Effector memory CD8-positive, alpha-beta T cell (primary cell): ENCODE measurements around the gene ERCC8.
"Not testable (repeated sequence)": the region's sequence is repeated elsewhere in the genome, so short reads cannot be mapped to it uniquely, and the experiment has no call there.

Experiments used
- ATAC-seq: fragments of 150-1000 bp; cut with Tn5 transposase; replicated peaks from 2 replicates; pipeline ENCODE4 v1.10.0; 2021; ENCODE audit warnings: mild to moderate bottlenecking, moderate library complexity
- DNase-seq, 3 experiments: peaks; one replicate each; pipeline ENCODE4 v3.0.0; 2021
- H3K27ac Mint-ChIP-seq, 2 donors: one replicate each; pipeline ENCODE4 v1.8.0; 2022; ENCODE audit warnings: mild to moderate bottlenecking in 2 of 2, mixed read lengths in 2 of 2, moderate library complexity in 2 of 2
- H3K27me3 Mint-ChIP-seq, 2 donors: one replicate each; pipeline ENCODE4 v1.8.0; 2022; ENCODE audit warnings: mixed read lengths in 2 of 2
- H3K36me3 Mint-ChIP-seq: one replicate; pipeline ENCODE4 v1.8.0; 2022; ENCODE audit warnings: mild to moderate bottlenecking, moderate library complexity, mixed read lengths; ENCODE audit not compliant: insufficient read depth
- H3K4me1 Mint-ChIP-seq, 2 donors: one replicate each; pipeline ENCODE4 v1.8.0; 2022; ENCODE audit warnings: low read depth in 2 of 2, mixed read lengths in 2 of 2
- H3K4me3 Mint-ChIP-seq, 2 donors: one replicate each; pipeline ENCODE4 v1.8.0; 2022; ENCODE audit warnings: mild to moderate bottlenecking in 2 of 2, mixed read lengths in 2 of 2, moderate library complexity in 2 of 2
- H3K9me3 Mint-ChIP-seq, 2 donors: one replicate each; pipeline ENCODE4 v1.8.0; 2022; ENCODE audit warnings: mixed read lengths in 2 of 2
- total RNA-seq, 9 experiments: gene quantifications; one replicate each; lab custom pipeline; 2026; lab: John Stamatoyannopoulos, UW

The ERCC8 gene
- 9.4 to 38.3 (median 25.5) reads per million in 9 experiments for total RNA-seq

DNA sequence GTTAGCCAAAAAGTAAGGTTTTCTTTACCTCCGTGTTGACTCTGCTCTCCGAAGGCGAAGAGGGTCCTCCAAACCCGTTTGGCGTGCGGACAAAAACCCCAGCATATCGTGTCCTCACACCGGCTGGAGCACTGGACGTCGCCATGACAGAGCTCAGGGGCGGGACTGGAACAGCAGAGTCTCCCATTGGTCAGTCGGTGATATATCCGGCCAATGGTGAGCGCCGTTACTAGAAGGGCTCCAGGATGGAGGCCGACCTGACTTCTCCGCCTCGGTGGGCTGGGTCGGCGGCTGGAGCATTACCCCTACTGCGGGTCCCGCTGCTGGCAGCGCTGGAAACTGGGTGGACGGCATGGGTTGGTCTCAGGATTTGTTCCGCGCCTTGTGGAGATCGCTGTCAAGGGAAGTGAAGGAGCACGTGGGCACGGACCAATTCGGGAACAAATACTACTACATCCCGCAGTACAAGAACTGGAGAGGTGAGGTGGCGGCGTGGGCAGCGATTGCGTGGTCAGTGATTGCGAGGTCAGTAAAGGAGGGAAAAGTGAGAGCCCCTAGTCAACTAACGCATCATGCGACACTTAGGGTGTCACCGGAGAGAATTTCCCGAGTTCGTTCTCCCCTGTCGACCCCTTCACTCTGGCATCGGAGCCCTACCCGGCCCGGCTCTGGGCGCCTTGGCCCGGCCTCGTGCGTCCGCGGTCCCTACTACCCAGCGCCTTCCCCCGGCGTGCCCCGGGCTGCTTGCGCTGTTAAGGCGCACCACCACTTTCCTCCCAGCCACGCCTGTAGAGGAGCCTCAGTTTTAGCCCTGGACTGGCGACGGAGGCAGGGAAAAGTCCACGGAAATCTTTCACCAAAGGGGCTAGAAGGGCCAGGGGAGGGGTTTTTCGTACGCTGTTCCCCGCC is at the start of gene ERCC8, which contains the start of gene NDUFAF2:
Gene ERCC8 (minus strand): TSS at position 167 of the 909 bp plus-strand sequence. CDS start 62 bp downstream, at position 105.
Gene NDUFAF2 (plus strand): TSS at position 302 of the 909 bp plus-strand sequence. CDS start 51 bp downstream, at position 353.
- peak; percentile 81 to 91 (median 84) for DNase-seq
- Mint-ChIP-seq H3K4me1 (peaks cover 15 to 17% of the 10 kb centered on the region in 2 donors), H3K4me3 (no peak within 1 kb of the TSS), H3K9me3 (no peaks in the 10 kb centered on the region), H3K27ac (no peak within 1 kb of the TSS), H3K27me3 (no peaks in the 10 kb centered on the region), H3K36me3 (no peaks in the 10 kb centered on the region)
- ATAC-seq: peak; percentile 95

GRCh38 chr5:60993875-60994571 is 49.2 kb upstream of the ERCC8 start:
- Mint-ChIP-seq H3K4me3 (no peak overlapping the region), H3K36me3 (no peaks in the 10 kb centered on the region), H3K27me3 (no peaks in the 10 kb centered on the region), H3K27ac (no peak overlapping the region), H3K4me1 (peaks cover 8 to 18% of the 10 kb centered on the region in 2 donors), H3K9me3 (peaks cover 0 to 2% of the 10 kb centered on the region in 2 donors)
- DNase-seq: no peak
- no peak for ATAC-seq

- DNase-seq: no peak
- Mint-ChIP-seq H3K27ac (no peak overlapping the region), H3K27me3 (no peaks in the 10 kb centered on the region), H3K4me1 (peaks cover 8 to 18% of the 10 kb centered on the region in 2 donors), H3K4me3 (no peak overlapping the region), H3K9me3 (peaks cover 0 to 2% of the 10 kb centered on the region in 2 donors), H3K36me3 (no peaks in the 10 kb centered on the region)
- no peak for ATAC-seq
These were observed 48.6 kb upstream of the ERCC8 start for GRCh38 chr5:60993425-60993824.

GRCh38 chr5:60992871-60993270 is 48.0 kb upstream of the ERCC8 start:
- Mint-ChIP-seq H3K9me3 (peaks cover 0 to 3% of the 10 kb centered on the region in 2 donors), H3K27me3 (no peaks in the 10 kb centered on the region), H3K4me3 (no peak overlapping the region), H3K36me3 (no peaks in the 10 kb centered on the region), H3K27ac (no peak overlapping the region), H3K4me1 (peaks cover 8 to 18% of the 10 kb centered on the region in 2 donors)
- ATAC-seq: no peak
- DNase-seq: no peak

- H3K27ac Mint-ChIP-seq: no peak overlapping the region
- peaks cover 7 to 13% of the 10 kb centered on the region in 2 donors for H3K4me1 Mint-ChIP-seq
- no peaks in the 10 kb centered on the region for H3K27me3 Mint-ChIP-seq
- H3K36me3 Mint-ChIP-seq: peaks cover 3% of the 10 kb centered on the region
- peaks cover 3 to 26% of the 10 kb centered on the region in 2 donors for H3K9me3 Mint-ChIP-seq
- no peak overlapping the region for H3K4me3 Mint-ChIP-seq
- ATAC-seq (no peak), DNase-seq (no peak)
These were observed 44.9 kb upstream of the ERCC8 start for GRCh38 chr5:60989790-60990189.

DNA sequence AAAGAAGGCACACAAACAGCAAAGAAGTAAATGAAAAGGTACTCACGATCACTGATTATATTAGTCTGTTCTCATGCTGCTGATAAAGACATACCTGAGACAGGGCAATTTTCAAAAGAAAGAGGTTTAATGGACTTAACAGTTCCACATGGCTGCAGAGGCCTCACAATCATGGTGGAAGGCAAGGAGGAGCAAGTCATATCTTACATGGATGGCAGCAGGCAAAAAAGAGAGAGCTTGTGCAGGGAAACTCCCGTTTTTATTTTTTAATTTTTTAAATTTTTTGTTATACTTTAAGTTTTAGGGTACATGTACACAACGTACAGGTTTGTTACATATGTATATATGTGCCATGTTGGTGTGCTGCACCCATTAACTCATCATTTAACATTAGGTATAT is 37.3 kb upstream of the ERCC8 start:
- not testable (repeated sequence) for H3K27ac Mint-ChIP-seq
- H3K9me3 Mint-ChIP-seq: peaks cover 5 to 55% of the 10 kb centered on the region in 2 donors

GRCh38 chr5:60980511-60980910 is 35.6 kb upstream of the ERCC8 start:
- H3K27ac Mint-ChIP-seq: no peak overlapping the region
- ATAC-seq: no peak
- DNase-seq: no peak
- peaks cover 5% of the 10 kb centered on the region for H3K36me3 Mint-ChIP-seq
- H3K27me3 Mint-ChIP-seq: no peaks in the 10 kb centered on the region
- peaks cover 5 to 41% of the 10 kb centered on the region in 2 donors for H3K9me3 Mint-ChIP-seq
- H3K4me3 Mint-ChIP-seq: no peak overlapping the region
- H3K4me1 Mint-ChIP-seq: peaks cover 1 to 9% of the 10 kb centered on the region in 2 donors

More for the DNA sequence above, 37.3 kb upstream of the ERCC8 start:
- not testable (repeated sequence) for ATAC-seq, H3K27me3 Mint-ChIP-seq, H3K36me3 Mint-ChIP-seq, DNase-seq, H3K4me3 Mint-ChIP-seq
- H3K4me1 Mint-ChIP-seq: peaks cover 3 to 12% of the 10 kb centered on the region in 2 donors

DNA sequence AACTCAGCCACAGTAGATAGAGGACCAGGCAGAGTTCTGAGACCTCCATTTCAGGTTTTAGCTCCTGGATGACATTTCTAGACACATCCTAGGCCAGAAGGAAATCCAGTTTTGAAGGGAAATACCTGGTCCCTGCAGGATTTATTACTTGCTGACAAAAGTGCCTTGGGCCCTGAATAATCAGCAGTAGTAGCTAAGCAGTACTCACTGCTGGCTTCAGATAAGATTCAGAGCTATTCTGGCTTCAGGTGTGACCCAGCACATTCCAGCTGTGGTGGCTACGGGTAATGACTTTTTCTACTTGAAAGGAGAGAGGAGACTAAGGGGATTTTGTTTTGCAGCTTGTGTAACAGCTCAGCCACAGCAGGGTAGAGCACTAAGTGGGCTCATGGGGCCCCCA is 34.1 kb upstream of the ERCC8 start:
- no peaks in the 10 kb centered on the region for H3K27me3 Mint-ChIP-seq
- no peak overlapping the region for H3K27ac Mint-ChIP-seq
- H3K4me3 Mint-ChIP-seq: no peak overlapping the region
- ATAC-seq: no peak
- H3K9me3 Mint-ChIP-seq: peaks cover 5 to 35% of the 10 kb centered on the region in 2 donors
- H3K36me3 Mint-ChIP-seq: peaks cover 2% of the 10 kb centered on the region
- H3K4me1 Mint-ChIP-seq: peaks cover 12% of the 10 kb centered on the region in 2 donors
- DNase-seq: no peak

- H3K4me3 Mint-ChIP-seq: no peak overlapping the region
- ATAC-seq (no peak), DNase-seq (no peak)
- peaks cover 5 to 35% of the 10 kb centered on the region in 2 donors for H3K9me3 Mint-ChIP-seq
- peaks cover 12 to 16% of the 10 kb centered on the region in 2 donors for H3K4me1 Mint-ChIP-seq
- no peak overlapping the region for H3K27ac Mint-ChIP-seq
- H3K36me3 Mint-ChIP-seq: peaks cover 2% of the 10 kb centered on the region
- H3K27me3 Mint-ChIP-seq: no peaks in the 10 kb centered on the region
These were observed 33.3 kb upstream of the ERCC8 start for GRCh38 chr5:60977956-60978737.

DNA sequence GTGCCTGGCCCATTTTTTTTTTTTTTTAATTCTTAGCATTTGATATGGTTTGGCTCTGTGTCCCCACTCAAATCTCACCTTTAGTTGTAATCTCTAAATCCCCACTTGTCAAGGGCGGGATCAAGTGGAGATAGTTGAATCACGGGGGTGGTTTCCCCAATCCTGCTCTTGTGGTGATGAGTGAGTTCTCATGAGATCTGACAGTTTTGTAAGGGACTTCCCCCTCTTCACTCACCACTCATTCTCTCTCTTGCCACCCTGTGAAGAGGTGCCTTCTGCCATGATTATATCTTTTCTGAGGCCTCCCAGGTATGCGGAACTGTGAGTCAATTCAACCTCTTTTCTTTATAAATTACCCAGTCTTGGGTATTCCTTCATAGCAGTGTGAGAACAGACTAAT is 27.4 kb upstream of the ERCC8 start:
- Mint-ChIP-seq H3K4me3 (no peak overlapping the region), H3K27ac (no peak overlapping the region), H3K27me3 (no peaks in the 10 kb centered on the region), H3K9me3 (peaks cover 2 to 10% of the 10 kb centered on the region in 2 donors), H3K4me1 (peaks cover 7 to 26% of the 10 kb centered on the region in 2 donors), H3K36me3 (no peaks in the 10 kb centered on the region)
- no peak for DNase-seq
- peak; percentile 29 for ATAC-seq

- Mint-ChIP-seq H3K36me3 (no peaks in the 10 kb centered on the region), H3K9me3 (no peaks in the 10 kb centered on the region), H3K27me3 (no peaks in the 10 kb centered on the region), H3K4me1 (peaks cover 10% of the 10 kb centered on the region in 2 donors), H3K4me3 (no peak overlapping the region), H3K27ac (no peak overlapping the region)
- DNase-seq (no peak), ATAC-seq (no peak)
These were observed 16.8 kb upstream of the ERCC8 start for GRCh38 chr5:60961685-60962084.

DNA sequence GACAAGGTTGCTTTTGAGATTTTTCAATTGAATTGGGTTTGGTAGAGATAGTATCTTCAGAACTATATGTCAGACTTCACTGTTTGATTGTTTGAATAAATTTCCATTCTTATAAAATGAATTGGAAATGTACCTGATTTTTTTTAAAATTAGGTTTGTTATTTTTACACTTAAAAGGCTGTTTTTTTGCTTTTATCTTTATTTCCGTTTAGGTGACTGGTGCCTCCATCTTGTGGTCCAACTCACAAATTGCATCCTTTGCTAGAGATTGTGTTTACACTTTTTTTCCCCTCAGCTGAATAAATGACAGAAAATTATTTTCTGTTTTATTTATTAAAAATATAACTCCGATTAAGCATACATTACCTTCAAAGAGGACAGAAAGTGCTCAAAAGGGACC is 15.7 kb upstream of the ERCC8 start:
- DNase-seq: no peak
- no peak overlapping the region for H3K27ac Mint-ChIP-seq
- H3K4me3 Mint-ChIP-seq: no peak overlapping the region
- H3K27me3 Mint-ChIP-seq: no peaks in the 10 kb centered on the region
- no peaks in the 10 kb centered on the region for H3K9me3 Mint-ChIP-seq
- no peaks in the 10 kb centered on the region for H3K36me3 Mint-ChIP-seq
- peaks cover 10 to 14% of the 10 kb centered on the region in 2 donors for H3K4me1 Mint-ChIP-seq
- ATAC-seq: no peak

GRCh38 chr5:60959156-60959555 is 14.3 kb upstream of the ERCC8 start:
- no peak for ATAC-seq
- DNase-seq: no peak
- Mint-ChIP-seq H3K4me3 (no peak overlapping the region), H3K9me3 (no peaks in the 10 kb centered on the region), H3K4me1 (peaks cover 6 to 9% of the 10 kb centered on the region in 2 donors), H3K27ac (no peak overlapping the region), H3K27me3 (no peaks in the 10 kb centered on the region), H3K36me3 (no peaks in the 10 kb centered on the region)
